ENCODE data around the gene CRIP3. TPM values are rescaled to one million over a fixed set of nuclear protein-coding genes. Genes with fewer than 3 reads are reported as not detected.

CRIP3 gene
- total RNA-seq, 1 donor from 2014 or later, result not detected

DNA sequence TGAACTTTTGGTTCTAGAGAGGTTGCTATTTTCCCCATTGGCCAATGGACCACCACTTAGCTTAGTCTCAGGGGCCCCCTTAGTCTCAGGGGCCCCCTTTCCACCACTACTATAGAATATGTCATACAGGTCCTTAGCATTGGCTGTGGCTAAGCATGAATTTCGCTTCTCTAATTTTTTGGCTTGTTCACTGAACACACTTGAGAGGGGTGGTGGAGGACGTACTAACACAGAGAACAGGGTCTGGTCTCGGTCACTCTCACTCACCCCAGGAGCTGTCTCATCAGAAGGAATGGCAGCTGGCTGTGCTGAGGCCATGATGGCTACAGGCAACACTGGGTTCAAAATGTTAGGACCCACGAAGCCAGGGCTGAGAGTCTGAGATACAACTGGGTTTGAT, 30.5 kb upstream of the CRIP3 start:
- Histone ChIP-seq H3K27ac (ENCODE audit: low read depth, low read length) (no peak overlapping the region), H3K79me2 (ENCODE audit: insufficient read depth, low read length) (no peaks in the 10 kb centered on the region), H3K27me3 (ENCODE audit: insufficient read depth, low read length) (no peaks in the 10 kb centered on the region), H3K36me3 (ENCODE audit: insufficient read depth, low read length) (peaks cover 31% of the 10 kb centered on the region), H3K4me3 (ENCODE audit: insufficient read depth, low read depth, low read length) (no peak overlapping the region), H3K9ac (ENCODE audit: low read length) (no peak overlapping the region), H2AFZ (ENCODE audit: low read depth, low read length) (no peak overlapping the region), H3K4me2 (ENCODE audit: low read length) (no peak overlapping the region), H3K4me1 (ENCODE audit: insufficient read depth, low read length) (no peaks in the 10 kb centered on the region), H3K9me3 (ENCODE audit: insufficient read depth, low read depth, low read length) (no peaks in the 10 kb centered on the region), H4K20me1 (ENCODE audit: insufficient read depth, low read length) (no peaks in the 10 kb centered on the region)
- Mint-ChIP-seq H3K36me3 (ENCODE audit: low read depth, unreplicated experiment) (peaks cover 31% of the 10 kb centered on the region), H3K9me3 (ENCODE audit: unreplicated experiment) (no peaks in the 10 kb centered on the region), H3K27ac (ENCODE audit: unreplicated experiment) (no peak overlapping the region), H3K4me3 (ENCODE audit: unreplicated experiment) (no peak overlapping the region), H3K4me1 (ENCODE audit: low read depth, unreplicated experiment) (no peaks in the 10 kb centered on the region), H3K27me3 (ENCODE audit: low read depth, unreplicated experiment) (no peaks in the 10 kb centered on the region)
- TF ChIP-seq CTCF (IDR thresholded peaks at IDR 0.05; ENCODE audit: insufficient read depth, low read depth, low read length), result no peak
- TF ChIP-seq EZH2 (IDR thresholded peaks at IDR 0.05; ENCODE audit: insufficient read depth, low read length), result no peak
- FAIRE-seq (no peak), DNase-seq (ENCODE audit: low read depth) (no peak)

- Histone ChIP-seq H3K9ac (ENCODE audit: low read length) (no peak overlapping the region), H3K36me3 (ENCODE audit: insufficient read depth, low read length) (peaks cover 30% of the 10 kb centered on the region), H3K79me2 (ENCODE audit: insufficient read depth, low read length) (no peaks in the 10 kb centered on the region), H4K20me1 (ENCODE audit: insufficient read depth, low read length) (no peaks in the 10 kb centered on the region), H3K4me3 (ENCODE audit: insufficient read depth, low read depth, low read length) (no peak overlapping the region), H3K4me2 (ENCODE audit: low read length) (no peak overlapping the region), H3K4me1 (ENCODE audit: insufficient read depth, low read length) (no peaks in the 10 kb centered on the region), H3K27ac (ENCODE audit: low read depth, low read length) (no peak overlapping the region), H3K27me3 (ENCODE audit: insufficient read depth, low read length) (no peaks in the 10 kb centered on the region), H3K9me3 (ENCODE audit: insufficient read depth, low read depth, low read length) (no peaks in the 10 kb centered on the region), H2AFZ (ENCODE audit: low read depth, low read length) (no peak overlapping the region)
- no peak overlapping the region for H3K4me3 Mint-ChIP-seq (ENCODE audit: unreplicated experiment)
- H3K4me1 Mint-ChIP-seq (ENCODE audit: low read depth, unreplicated experiment), result no peaks in the 10 kb centered on the region
- no peak for FAIRE-seq
- peaks cover 31% of the 10 kb centered on the region for H3K36me3 Mint-ChIP-seq (ENCODE audit: low read depth, unreplicated experiment)
- no peak for TF ChIP-seq CTCF (IDR thresholded peaks at IDR 0.05; ENCODE audit: insufficient read depth, low read depth, low read length)
- no peak for TF ChIP-seq EZH2 (IDR thresholded peaks at IDR 0.05; ENCODE audit: insufficient read depth, low read length)
- no peak for DNase-seq (ENCODE audit: low read depth)
- no peak overlapping the region for H3K27ac Mint-ChIP-seq (ENCODE audit: unreplicated experiment)
- H3K27me3 Mint-ChIP-seq (ENCODE audit: low read depth, unreplicated experiment), result no peaks in the 10 kb centered on the region
- H3K9me3 Mint-ChIP-seq (ENCODE audit: unreplicated experiment), result no peaks in the 10 kb centered on the region
Observed at GRCh38 chr6:43338243-43338642, 29.6 kb upstream of the CRIP3 start.

- FAIRE-seq, result no peak
- no peaks in the 10 kb centered on the region for H3K27me3 Mint-ChIP-seq (ENCODE audit: low read depth, unreplicated experiment)
- H3K4me2 ChIP-seq (ENCODE audit: low read length), result no peak overlapping the region
Observed at GRCh38 chr6:43336382-43336781, 27.8 kb upstream of the CRIP3 start.

More at GRCh38 chr6:43336382-43336781, 27.8 kb upstream of the CRIP3 start:
- Histone ChIP-seq H4K20me1 (ENCODE audit: insufficient read depth, low read length) (no peaks in the 10 kb centered on the region), H3K27me3 (ENCODE audit: insufficient read depth, low read length) (no peaks in the 10 kb centered on the region), H3K9ac (ENCODE audit: low read length) (no peak overlapping the region), H2AFZ (ENCODE audit: low read depth, low read length) (no peak overlapping the region), H3K36me3 (ENCODE audit: insufficient read depth, low read length) (peaks cover 21% of the 10 kb centered on the region), H3K9me3 (ENCODE audit: insufficient read depth, low read depth, low read length) (no peaks in the 10 kb centered on the region), H3K4me1 (ENCODE audit: insufficient read depth, low read length) (no peaks in the 10 kb centered on the region), H3K27ac (ENCODE audit: low read depth, low read length) (no peak overlapping the region), H3K79me2 (ENCODE audit: insufficient read depth, low read length) (no peaks in the 10 kb centered on the region), H3K4me3 (ENCODE audit: insufficient read depth, low read depth, low read length) (no peak overlapping the region)
- H3K36me3 Mint-ChIP-seq (ENCODE audit: low read depth, unreplicated experiment), result peaks cover 24% of the 10 kb centered on the region
- TF ChIP-seq CTCF (IDR thresholded peaks at IDR 0.05; ENCODE audit: insufficient read depth, low read depth, low read length) (no peak), EZH2 (IDR thresholded peaks at IDR 0.05; ENCODE audit: insufficient read depth, low read length) (no peak)
- no peaks in the 10 kb centered on the region for H3K9me3 Mint-ChIP-seq (ENCODE audit: unreplicated experiment)
- no peak overlapping the region for H3K4me3 Mint-ChIP-seq (ENCODE audit: unreplicated experiment)
- H3K4me1 Mint-ChIP-seq (ENCODE audit: low read depth, unreplicated experiment), result no peaks in the 10 kb centered on the region
- DNase-seq (ENCODE audit: low read depth), result no peak
- H3K27ac Mint-ChIP-seq (ENCODE audit: unreplicated experiment), result no peak overlapping the region

All from astrocyte (in vitro differentiated cells and primary cell).